Smooth muscle cell (in vitro differentiated cells): ENCODE results near the gene SGIP1. TPM values are rescaled to one million over a fixed set of nuclear protein-coding genes. Genes with fewer than 3 reads are reported as not detected.

Experiments used
- DNase-seq: peaks from one replicate; lab custom pipeline; 2025; ENCODE audit not compliant: unreplicated experiment; lab: John Stamatoyannopoulos, UW
- H2AFZ ChIP-seq: fragments of 200-600 bp; sonication (generic); 2 replicates; pipeline ENCODE4 v1.6.0; 2016; ENCODE audit warnings: antibody characterized with exemption, low read depth, mild to moderate bottlenecking
- H3F3A ChIP-seq: fragments of 200-600 bp; sonication (generic); 2 replicates; pipeline ENCODE4 v1.6.0; 2017; ENCODE audit warnings: antibody characterized with exemption, low read depth
- H3K27ac ChIP-seq: fragments of 200-600 bp; sonication (generic); 2 replicates; pipeline ENCODE4 v1.5.1; 2016; ENCODE audit warnings: low read depth, mild to moderate bottlenecking
- H3K27me3 ChIP-seq: fragments of 200-600 bp; sonication (generic); 2 replicates; pipeline ENCODE4 v1.6.1; 2016; ENCODE audit warnings: low read depth, mild to moderate bottlenecking
- H3K36me3 ChIP-seq: fragments of 200-600 bp; sonication (generic); 2 replicates; pipeline ENCODE4 v1.5.1; 2016; ENCODE audit warnings: low read depth
- H3K4me1 ChIP-seq: fragments of 200-600 bp; sonication (generic); 2 replicates; pipeline ENCODE4 v1.5.1; 2016; ENCODE audit warnings: low read depth
- H3K4me2 ChIP-seq: fragments of 200-600 bp; sonication (generic); 2 replicates; pipeline ENCODE4 v1.6.0; 2016; ENCODE audit warnings: mild to moderate bottlenecking
- H3K4me3 ChIP-seq: fragments of 200-600 bp; sonication (generic); 2 replicates; pipeline ENCODE4 v1.5.1; 2016; ENCODE audit warnings: mild to moderate bottlenecking
- H3K79me2 ChIP-seq: fragments of 200-600 bp; sonication (generic); 2 replicates; pipeline ENCODE4 v1.6.0; 2016; ENCODE audit warnings: low read depth, mild to moderate bottlenecking
- H3K9ac ChIP-seq: fragments of 200-600 bp; sonication (generic); 2 replicates; pipeline ENCODE4 v1.6.0; 2016; ENCODE audit warnings: low read depth
- H3K9me3 ChIP-seq: fragments of 200-600 bp; sonication (generic); replicated peaks from 2 replicates; pipeline ENCODE4 v1.5.1; 2016; ENCODE audit warnings: low read depth
- H4K20me1 ChIP-seq: fragments of 200-600 bp; sonication (generic); 2 replicates; pipeline ENCODE4 v1.6.0; 2016; ENCODE audit warnings: low read depth
- CTCF ChIP-seq: fragments of 200-600 bp; sonication (generic); IDR thresholded peaks from 2 replicates; pipeline ENCODE4 v1.5.1; 2017; ENCODE audit warnings: borderline replicate concordance, mild to moderate bottlenecking, antibody characterized with exemption; ENCODE audit not compliant: insufficient read depth, poor library complexity, severe bottlenecking
- WGBS: methylation state at CpG from one replicate; pipeline ENCODE4 v1.1.7; 2016; ENCODE audit warnings: low lambda C conversion rate; 5-methylcytosine and 5-hydroxymethylcytosine counted together
- polyA plus RNA-seq: library from polyadenylated mRNA; unstranded; fragments of >200 nt; fragmentation: Nextera tagmentation; extraction: Ambion mirVana; gene quantifications from 2 replicates; pipeline ENCODE4 v1.2.1, GENCODE V29; 2016
- total RNA-seq: library from RNA; depleted of rRNA; stranded (reverse); fragments of >200 nt; gene quantifications from 2 replicates; pipeline ENCODE4 v1.2.3, GENCODE V29; 2014

SGIP1 gene
- total and polyA plus RNA-seq, 2 experiments from 2014 or later, result 0.89 to 3.5 TPM

- 89% methylated on average over 9 of the region's 9 CpGs for WGBS
- Histone ChIP-seq H3K27me3 (no peaks in the 10 kb centered on the region), H3K4me3 (no peak overlapping the region), H3K9me3 (no peaks in the 10 kb centered on the region), H3K4me2 (no peak overlapping the region), H3F3A (no peaks in the 10 kb centered on the region), H3K9ac (no peak overlapping the region), H3K27ac (no peak overlapping the region), H4K20me1 (no peaks in the 10 kb centered on the region), H3K79me2 (no peaks in the 10 kb centered on the region), H3K4me1 (no peaks in the 10 kb centered on the region), H2AFZ (no peak overlapping the region), H3K36me3 (no peaks in the 10 kb centered on the region)
- no peak for TF ChIP-seq CTCF
- no peak for DNase-seq
Measured at GRCh38 chr1:66739401-66740157, 205.6 kb downstream of the SGIP1 start.

GRCh38 chr1:66745451-66745850 is 211.5 kb downstream of the SGIP1 start:
- Histone ChIP-seq H3K4me3 (no peak overlapping the region), H2AFZ (no peak overlapping the region), H3F3A (no peaks in the 10 kb centered on the region), H3K9ac (no peak overlapping the region), H3K4me2 (no peak overlapping the region), H3K36me3 (no peaks in the 10 kb centered on the region), H3K27ac (no peak overlapping the region), H3K79me2 (no peaks in the 10 kb centered on the region), H3K4me1 (no peaks in the 10 kb centered on the region), H3K9me3 (no peaks in the 10 kb centered on the region), H3K27me3 (no peaks in the 10 kb centered on the region), H4K20me1 (no peaks in the 10 kb centered on the region)
- 66% methylated on average over 2 of the region's 2 CpGs for WGBS
- no peak for TF ChIP-seq CTCF
- DNase-seq, result no peak

- Histone ChIP-seq H2AFZ (no peak overlapping the region), H3K27ac (no peak overlapping the region), H3K4me1 (no peaks in the 10 kb centered on the region), H3K79me2 (no peaks in the 10 kb centered on the region), H4K20me1 (no peaks in the 10 kb centered on the region), H3K4me3 (no peak overlapping the region), H3F3A (peaks cover 8% of the 10 kb centered on the region), H3K4me2 (peak overlapping the region; percentile 14), H3K9ac (no peak overlapping the region), H3K9me3 (no peaks in the 10 kb centered on the region), H3K27me3 (no peaks in the 10 kb centered on the region), H3K36me3 (no peaks in the 10 kb centered on the region)
- DNase-seq, result no peak
- WGBS, result 47% methylated on average over 1 of the region's 1 CpG
- no peak for TF ChIP-seq CTCF
Measured at GRCh38 chr1:66747501-66747900, 213.5 kb downstream of the SGIP1 start.

- WGBS, result 73% methylated on average over 3 of the region's 3 CpGs
- H3K27me3 ChIP-seq, result no peaks in the 10 kb centered on the region
- no peak for DNase-seq
- peak overlapping the region; percentile 57 for H2AFZ ChIP-seq
- no peaks in the 10 kb centered on the region for H3K36me3 ChIP-seq
- no peaks in the 10 kb centered on the region for H4K20me1 ChIP-seq
- H3K4me1 ChIP-seq, result no peaks in the 10 kb centered on the region
- H3K79me2 ChIP-seq, result no peaks in the 10 kb centered on the region
- no peak for TF ChIP-seq CTCF
- H3F3A ChIP-seq, result peaks cover 8% of the 10 kb centered on the region
- H3K9me3 ChIP-seq, result no peaks in the 10 kb centered on the region
- H3K4me3 ChIP-seq, result no peak overlapping the region
- H3K27ac ChIP-seq, result no peak overlapping the region
- H3K4me2 ChIP-seq, result no peak overlapping the region
- H3K9ac ChIP-seq, result no peak overlapping the region
Measured at GRCh38 chr1:66750577-66750976, 216.6 kb downstream of the SGIP1 start.
